GM23248 (cell line): Measurements from ENCODE around the gene FAM90A26.

Source experiments
- EZH2 ChIP-seq: fragments of 200-600 bp; sonication (generic); IDR thresholded peaks from 2 replicates; pipeline ENCODE4 v1.6.1; 2018; ENCODE audit warnings: antibody characterized with exemption, mild to moderate bottlenecking; ENCODE audit not compliant: insufficient read depth, poor library complexity, severe bottlenecking
- EZH2phosphoT487 ChIP-seq: fragments of 200-600 bp; sonication (generic); IDR thresholded peaks from 2 replicates; pipeline ENCODE4 v1.6.1; 2018; ENCODE audit warnings: antibody characterized with exemption, moderate library complexity, mild to moderate bottlenecking, low read depth; ENCODE audit not compliant: insufficient read depth

- TF ChIP-seq EZH2 (no peak), EZH2phosphoT487 (no peak)
Measured at GRCh38 chr4:9146967-9147366, 23.2 kb upstream of the FAM90A26 start.
